Fibroblast of villous mesenchyme (primary cell): ENCODE data around the gene G6PC3. TPM values are rescaled to one million over a fixed set of nuclear protein-coding genes. Genes with fewer than 3 reads are reported as not detected.
"Not testable (repeated sequence)": the region's sequence is repeated elsewhere in the genome, so short reads cannot be mapped to it uniquely, and the experiment has no call there.

Source experiments
- DNase-seq: peaks from one replicate; pipeline ENCODE4 v3.0.0-alpha.2; 2010; ENCODE audit warnings: low read depth
- H3K4me3 ChIP-seq: 2 replicates; pipeline ENCODE4 v1.5.1; 2011; ENCODE audit warnings: low read depth, mild to moderate bottlenecking, low read length
- CTCF ChIP-seq: IDR thresholded peaks from 2 replicates; pipeline ENCODE4 v1.5.1; 2012; ENCODE audit warnings: low read depth, mild to moderate bottlenecking, low read length; ENCODE audit not compliant: insufficient read depth
- total RNA-seq: library from RNA; depleted of rRNA; stranded (reverse); fragments of >200 nt; gene quantifications from 2 replicates; pipeline ENCODE4 v1.2.3, GENCODE V29; 2012

The G6PC3 gene
- total RNA-seq, 1 donor, result 27.6 TPM

GRCh38 chr17:44118427-44119050 lies 48.0 kb downstream of the G6PC3 start:
- no peak overlapping the region for H3K4me3 ChIP-seq
- DNase-seq, result no peak
- no peak for TF ChIP-seq CTCF

GRCh38 chr17:44119062-44119461 lies 48.5 kb downstream of the G6PC3 start:
- no peak for DNase-seq
- H3K4me3 ChIP-seq, result no peak overlapping the region
- TF ChIP-seq CTCF, result no peak

GRCh38 chr17:44119798-44120197 lies 49.3 kb downstream of the G6PC3 start:
- TF ChIP-seq CTCF, result no peak
- no peak for DNase-seq
- no peak overlapping the region for H3K4me3 ChIP-seq

GRCh38 chr17:44120281-44120680 lies 49.7 kb downstream of the G6PC3 start:
- not testable (repeated sequence) for DNase-seq, H3K4me3 ChIP-seq

- no peak for TF ChIP-seq CTCF
- DNase-seq, result no peak
- H3K4me3 ChIP-seq, result no peak overlapping the region
These were observed 50.5 kb downstream of the G6PC3 start for GRCh38 chr17:44120851-44121605.

- no peak for TF ChIP-seq CTCF
- H3K4me3 ChIP-seq, result peak overlapping the region; percentile 76
- no peak for DNase-seq
These were observed 51.7 kb downstream of the G6PC3 start for GRCh38 chr17:44121997-44122815.

GRCh38 chr17:44122816-44123355 lies 52.4 kb downstream of the G6PC3 start:
- DNase-seq, result no peak
- TF ChIP-seq CTCF, result no peak
- H3K4me3 ChIP-seq, result peak overlapping the region; percentile 76
